Stimulated activated CD8-positive, alpha-beta memory T cell treated with anti-CD3 and anti-CD28 coated beads, Interleukin-7, amount 100 ng/mL, for 24 hours (primary cell): ENCODE data around the gene NUDT2.

Source experiments
- DNase-seq: peaks from one replicate; pipeline ENCODE4 v3.0.0-alpha.2; 2020; ENCODE audit warnings: low read depth

The NUDT2 gene

GRCh38 chr9:34370970-34371880, 41.9 kb downstream of the NUDT2 start:
- DNase-seq: no peak

GRCh38 chr9:34371886-34372466, 42.6 kb downstream of the NUDT2 start:
- no peak for DNase-seq

GRCh38 chr9:34372467-34373011, 43.2 kb downstream of the NUDT2 start:
- no peak for DNase-seq

GRCh38 chr9:34373749-34374148, 44.4 kb downstream of the NUDT2 start:
- no peak for DNase-seq

- no peak for DNase-seq
These were observed 45.0 kb downstream of the NUDT2 start for GRCh38 chr9:34374339-34374738.

GRCh38 chr9:34374905-34375552, 45.7 kb downstream of the NUDT2 start:
- DNase-seq: no peak

- DNase-seq: no peak
These were observed 46.7 kb downstream of the NUDT2 start for GRCh38 chr9:34375901-34376595.

GRCh38 chr9:34376596-34377403, 47.4 kb downstream of the NUDT2 start, which contains the start of gene MYORG:
Gene MYORG (minus strand): TSS chr9:34376898. CDS start chr9:34372943, 3,955 bp downstream.
- DNase-seq: peak; percentile 95

- no peak for DNase-seq
These were observed 48.0 kb downstream of the NUDT2 start for GRCh38 chr9:34377404-34377746.

- no peak for DNase-seq
These were observed 49.1 kb downstream of the NUDT2 start for GRCh38 chr9:34378376-34379060.

GRCh38 chr9:34379334-34380033, 50.1 kb downstream of the NUDT2 start:
- peak; percentile 79 for DNase-seq

- no peak for DNase-seq
These were observed 50.7 kb downstream of the NUDT2 start for GRCh38 chr9:34380034-34380510.

GRCh38 chr9:34380511-34381315, 51.3 kb downstream of the NUDT2 start:
- peak; percentile 57 for DNase-seq

GRCh38 chr9:34381323-34381722, 52.0 kb downstream of the NUDT2 start:
- no peak for DNase-seq

- DNase-seq: no peak
These were observed 52.7 kb downstream of the NUDT2 start for GRCh38 chr9:34382054-34382453.

- no peak for DNase-seq
These were observed 53.5 kb downstream of the NUDT2 start for GRCh38 chr9:34382879-34383278.

- DNase-seq: no peak
These were observed 54.5 kb downstream of the NUDT2 start for GRCh38 chr9:34383904-34384303.

GRCh38 chr9:34384368-34385165, 55.2 kb downstream of the NUDT2 start:
- no peak for DNase-seq
